AG09319 (cell line): ENCODE data around the gene C8B.

ENCODE experiments used
- DNase-seq: peaks from one replicate; pipeline ENCODE4 v3.0.0-alpha.2; 2010; ENCODE audit warnings: low read depth; ENCODE audit errors: extremely low read depth
- CTCF ChIP-seq: IDR thresholded peaks from 2 replicates; pipeline ENCODE4 v1.5.1; 2011; ENCODE audit warnings: low read depth, mild to moderate bottlenecking, inconsistent platforms, low read length, moderate library complexity

Gene C8B

GRCh38 chr1:56903778-56904177 lies 62.0 kb downstream of the C8B start:
- no peak for TF ChIP-seq CTCF
- no peak for DNase-seq

- DNase-seq = no peak
- no peak for TF ChIP-seq CTCF
These were observed 64.1 kb downstream of the C8B start for GRCh38 chr1:56901716-56902115.

- no peak for DNase-seq
These were observed 66.9 kb downstream of the C8B start for GRCh38 chr1:56898879-56899278.

GRCh38 chr1:56898005-56898373 lies 67.8 kb downstream of the C8B start:
- TF ChIP-seq CTCF = no peak
- DNase-seq = no peak

More at GRCh38 chr1:56898879-56899278, 66.9 kb downstream of the C8B start:
- TF ChIP-seq CTCF = no peak

GRCh38 chr1:56897150-56898004 lies 68.4 kb downstream of the C8B start:
- no peak for DNase-seq
- no peak for TF ChIP-seq CTCF

GRCh38 chr1:56894014-56894413 lies 71.8 kb downstream of the C8B start:
- no peak for DNase-seq
- no peak for TF ChIP-seq CTCF

- no peak for DNase-seq
- TF ChIP-seq CTCF = no peak
These were observed 75.6 kb downstream of the C8B start for GRCh38 chr1:56890229-56890628.
